Activated CD8-positive, alpha-beta T cell treated with anti-CD3 and anti-CD28 coated beads, Interleukin-2, amount 10 ng/mL, durations not matched to agents 7 days and 5 days (primary cell): ENCODE results near the gene PXMP2. TPM values are rescaled to one million over a fixed set of nuclear protein-coding genes. Genes with fewer than 3 reads are reported as not detected.

ENCODE experiments used
- ATAC-seq: fragments of 150-1000 bp; cut with Tn5 transposase; one replicate; pipeline ENCODE4 v1.10.0; 2021; ENCODE audit warnings: moderate library complexity
- CTCF ChIA-PET: fragments of 350-600 bp; sonication (Branson Sonifier 250); formaldehyde crosslinking; loops from one replicate; lab custom pipeline; 2021; ENCODE audit warnings: antibody characterized with exemption; lab: Charles Lee
- POLR2A ChIA-PET: fragments of 350-600 bp; sonication (Branson Sonifier 250); formaldehyde crosslinking; loops from one replicate; lab custom pipeline; 2021; ENCODE audit warnings: antibody characterized with exemption; lab: Charles Lee
- DNase-seq: peaks from one replicate; pipeline ENCODE4 v3.0.0-alpha.2; 2020
- H3K27ac Mint-ChIP-seq: one replicate; pipeline ENCODE4 v1.8.0; 2021; ENCODE audit warnings: mild to moderate bottlenecking, mixed read lengths
- H3K27me3 Mint-ChIP-seq: one replicate; pipeline ENCODE4 v1.8.0; 2021; ENCODE audit warnings: low read depth, mixed read lengths
- H3K36me3 Mint-ChIP-seq: one replicate; pipeline ENCODE4 v1.8.0; 2021; ENCODE audit warnings: low read depth, mixed read lengths
- H3K4me1 Mint-ChIP-seq: one replicate; pipeline ENCODE4 v1.8.0; 2021; ENCODE audit warnings: low read depth, mixed read lengths
- H3K4me3 Mint-ChIP-seq: one replicate; pipeline ENCODE4 v1.8.0; 2021; ENCODE audit warnings: mild to moderate bottlenecking, mixed read lengths
- H3K9me3 Mint-ChIP-seq: one replicate; pipeline ENCODE4 v1.8.0; 2022; ENCODE audit warnings: mixed read lengths; ENCODE audit not compliant: insufficient read depth
- total RNA-seq, 2 experiments: library from RNA; stranded (reverse); gene quantifications; one replicate each; pipeline ENCODE4 v1.2.3, GENCODE V29; 2021

Gene PXMP2
- total RNA-seq, 2 experiments from 2014 or later, result 38.0 to 40.6 TPM

DNA sequence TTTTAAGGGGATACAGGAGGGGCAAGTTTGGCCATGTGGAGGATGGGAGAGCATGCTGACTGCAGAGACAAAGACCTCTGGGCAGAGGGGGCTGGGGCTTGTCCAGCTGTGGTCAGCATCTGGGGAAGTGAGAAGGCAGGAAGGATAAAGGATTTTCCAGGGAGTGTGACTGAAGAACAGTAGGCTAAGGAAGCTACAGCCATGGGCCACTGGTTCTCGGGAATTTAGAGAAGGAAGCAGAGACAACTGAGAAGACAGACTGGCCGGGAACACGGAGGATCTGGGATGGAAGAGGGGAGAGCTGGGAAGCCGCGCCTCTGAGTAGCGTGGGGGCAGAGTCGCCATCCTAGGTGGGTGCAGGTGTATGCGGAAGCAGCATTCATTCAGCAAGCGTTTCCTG, 16.3 kb downstream of the PXMP2 start:
- POLR2A ChIA-PET, result interaction anchor here (1.1 kb wide), 1 partner anchor 12 kb away, joined by 3 read pairs; no protein-coding TSS in a partner anchor
- peaks cover 2% of the 10 kb centered on the region for H3K4me1 Mint-ChIP-seq
- ATAC-seq (no peak), DNase-seq (no peak)
- no peak overlapping the region for H3K4me3 Mint-ChIP-seq
- no peak overlapping the region for H3K27ac Mint-ChIP-seq
- no peaks in the 10 kb centered on the region for H3K27me3 Mint-ChIP-seq
- H3K9me3 Mint-ChIP-seq, result no peaks in the 10 kb centered on the region
- CTCF ChIA-PET, result no interaction called here
- H3K36me3 Mint-ChIP-seq, result peaks cover 57% of the 10 kb centered on the region

DNA sequence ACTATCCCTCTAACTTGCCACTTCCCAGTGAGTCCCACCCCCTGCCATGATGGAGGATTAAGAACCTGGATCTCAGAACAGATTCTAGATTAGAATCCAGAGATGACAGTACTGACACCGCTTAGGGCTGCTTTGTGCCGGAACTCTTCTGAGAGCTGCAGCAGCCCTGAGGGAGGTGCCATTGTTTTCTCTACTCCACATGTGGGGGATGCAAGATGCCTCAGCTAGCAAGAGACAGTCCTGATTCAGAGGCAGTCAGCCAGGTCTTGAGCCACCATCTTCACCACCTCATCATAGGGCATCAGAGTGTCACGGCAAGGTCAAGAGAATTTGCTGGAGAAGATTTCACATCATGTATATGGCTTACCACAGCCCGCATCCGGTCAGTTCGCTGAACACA, 19.9 kb downstream of the PXMP2 start:
- H3K9me3 Mint-ChIP-seq, result no peaks in the 10 kb centered on the region
- ChIA-PET CTCF (no interaction called here), POLR2A (no interaction called here)
- ATAC-seq (no peak), DNase-seq (no peak)
- H3K27ac Mint-ChIP-seq, result no peak overlapping the region
- no peak overlapping the region for H3K4me3 Mint-ChIP-seq
- no peaks in the 10 kb centered on the region for H3K27me3 Mint-ChIP-seq
- peaks cover 38% of the 10 kb centered on the region for H3K36me3 Mint-ChIP-seq
- peaks cover 11% of the 10 kb centered on the region for H3K4me1 Mint-ChIP-seq

DNA sequence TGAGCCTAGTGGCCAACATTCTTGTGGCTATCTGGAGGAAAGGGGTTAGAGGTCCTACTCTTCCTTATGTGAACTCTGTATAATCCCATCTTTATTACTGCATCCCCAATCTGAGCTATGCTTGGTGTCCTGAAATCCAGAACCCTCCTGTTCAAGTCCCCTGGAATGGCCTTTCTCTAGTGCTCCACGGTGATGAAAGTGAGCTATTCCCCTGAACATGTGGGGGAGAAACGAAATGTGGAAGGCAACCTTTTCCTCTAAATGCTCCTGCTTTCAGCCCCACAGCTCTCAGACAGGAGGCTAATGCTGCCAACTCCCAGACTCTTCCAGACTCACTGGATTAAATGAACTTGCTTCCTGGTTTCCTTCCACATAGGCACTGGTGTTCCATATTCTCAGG, 20.8 kb downstream of the PXMP2 start:
- POLR2A ChIA-PET, result interaction anchor here (0.6 to 0.9 kb wide), 2 partner anchors 23 to 120 kb away, joined by 3 to 4 read pairs; no protein-coding TSS in a partner anchor
- CTCF ChIA-PET, result no interaction called here

DNA sequence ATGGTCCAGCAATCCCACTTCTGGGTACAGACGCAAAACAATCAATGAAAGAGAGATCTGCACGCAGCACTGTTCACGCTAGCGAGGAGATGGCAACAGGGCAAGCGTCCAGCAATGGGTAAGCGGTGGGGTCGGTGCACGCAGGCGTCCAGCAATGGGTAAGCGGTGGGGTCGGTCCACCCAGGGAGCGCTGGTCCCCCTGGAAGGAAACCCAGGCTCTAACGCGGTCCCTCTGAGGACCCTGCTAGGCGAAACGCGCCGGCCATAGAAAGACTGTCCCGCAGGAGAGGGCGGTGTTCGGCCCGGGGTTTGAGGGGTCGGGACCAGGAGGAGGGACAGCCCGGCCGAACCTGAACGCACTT, 22.6 kb downstream of the PXMP2 start:
- no peak for ATAC-seq
- peaks cover 33% of the 10 kb centered on the region for H3K36me3 Mint-ChIP-seq
- ChIA-PET POLR2A (interaction anchor here (0.6 to 1.5 kb wide), 5 partner anchors 11 to 279 kb away, joined by 3 to 6 read pairs (median 3); partner anchors contain the start of gene POLE), CTCF (no interaction called here)
- H3K27me3 Mint-ChIP-seq, result no peaks in the 10 kb centered on the region
- peak overlapping the region; percentile 83 for H3K27ac Mint-ChIP-seq
- peak overlapping the region; percentile 86 for H3K4me3 Mint-ChIP-seq
- no peak for DNase-seq
- H3K4me1 Mint-ChIP-seq, result peaks cover 25% of the 10 kb centered on the region
- no peaks in the 10 kb centered on the region for H3K9me3 Mint-ChIP-seq

More for the DNA sequence above, 20.8 kb downstream of the PXMP2 start:
- Mint-ChIP-seq H3K9me3 (no peaks in the 10 kb centered on the region), H3K4me3 (no peak overlapping the region), H3K27me3 (no peaks in the 10 kb centered on the region), H3K36me3 (peaks cover 36% of the 10 kb centered on the region), H3K27ac (peak overlapping the region; percentile 11), H3K4me1 (peaks cover 16% of the 10 kb centered on the region)
- DNase-seq (no peak), ATAC-seq (no peak)

DNA sequence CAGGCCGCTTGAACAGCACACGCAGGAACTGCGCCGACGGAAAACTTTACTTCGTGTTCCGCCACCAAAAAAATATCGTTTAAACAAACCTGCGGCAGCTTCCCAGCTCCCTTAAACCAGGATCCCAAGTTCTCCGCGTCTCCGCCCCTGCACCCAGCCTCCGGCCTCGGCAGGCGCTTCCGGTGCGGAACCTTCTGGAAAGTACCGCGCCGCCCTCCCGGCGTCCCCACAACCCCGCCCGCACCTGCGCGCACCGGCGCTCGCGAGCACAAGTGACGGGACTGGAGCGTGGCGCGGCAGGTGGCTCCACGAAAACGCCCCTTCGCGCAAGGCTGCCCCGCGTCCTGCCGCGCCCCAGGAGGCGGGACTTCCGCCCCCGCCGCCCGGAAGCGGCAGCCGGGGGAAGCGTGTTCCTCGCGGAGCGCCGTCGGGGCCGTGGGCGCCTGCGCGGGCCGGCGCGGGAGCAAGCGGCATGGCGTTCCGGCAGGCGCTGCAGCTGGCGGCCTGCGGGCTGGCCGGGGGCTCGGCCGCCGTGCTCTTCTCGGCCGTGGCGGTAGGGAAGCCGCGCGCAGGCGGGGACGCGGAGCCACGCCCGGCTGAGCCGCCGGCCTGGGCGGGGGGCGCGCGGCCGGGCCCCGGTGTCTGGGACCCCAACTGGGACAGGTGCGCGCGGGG, 23.2 kb downstream of the PXMP2 start, which contains the start of gene PGAM5:
PGAM5 (plus strand) TSS at position 438 of the 675 bp plus-strand sequence; CDS start at position 473, 35 bp downstream.
- no peaks in the 10 kb centered on the region for H3K27me3 Mint-ChIP-seq
- POLR2A ChIA-PET, result interaction anchor here (0.9 to 1.5 kb wide), 4 partner anchors 12 to 278 kb away, joined by 3 to 6 read pairs (median 4); partner anchors contain the start of gene POLE
- ATAC-seq, result peak; percentile 94
- H3K9me3 Mint-ChIP-seq, result no peaks in the 10 kb centered on the region
- H3K36me3 Mint-ChIP-seq, result peaks cover 32% of the 10 kb centered on the region
- H3K4me3 Mint-ChIP-seq, result peak within 1 kb of the TSS; percentile 86
- DNase-seq, result peak; percentile 92
- H3K4me1 Mint-ChIP-seq, result peaks cover 25% of the 10 kb centered on the region
- CTCF ChIA-PET, result no interaction called here
- peak within 1 kb of the TSS; percentile 83 for H3K27ac Mint-ChIP-seq

DNA sequence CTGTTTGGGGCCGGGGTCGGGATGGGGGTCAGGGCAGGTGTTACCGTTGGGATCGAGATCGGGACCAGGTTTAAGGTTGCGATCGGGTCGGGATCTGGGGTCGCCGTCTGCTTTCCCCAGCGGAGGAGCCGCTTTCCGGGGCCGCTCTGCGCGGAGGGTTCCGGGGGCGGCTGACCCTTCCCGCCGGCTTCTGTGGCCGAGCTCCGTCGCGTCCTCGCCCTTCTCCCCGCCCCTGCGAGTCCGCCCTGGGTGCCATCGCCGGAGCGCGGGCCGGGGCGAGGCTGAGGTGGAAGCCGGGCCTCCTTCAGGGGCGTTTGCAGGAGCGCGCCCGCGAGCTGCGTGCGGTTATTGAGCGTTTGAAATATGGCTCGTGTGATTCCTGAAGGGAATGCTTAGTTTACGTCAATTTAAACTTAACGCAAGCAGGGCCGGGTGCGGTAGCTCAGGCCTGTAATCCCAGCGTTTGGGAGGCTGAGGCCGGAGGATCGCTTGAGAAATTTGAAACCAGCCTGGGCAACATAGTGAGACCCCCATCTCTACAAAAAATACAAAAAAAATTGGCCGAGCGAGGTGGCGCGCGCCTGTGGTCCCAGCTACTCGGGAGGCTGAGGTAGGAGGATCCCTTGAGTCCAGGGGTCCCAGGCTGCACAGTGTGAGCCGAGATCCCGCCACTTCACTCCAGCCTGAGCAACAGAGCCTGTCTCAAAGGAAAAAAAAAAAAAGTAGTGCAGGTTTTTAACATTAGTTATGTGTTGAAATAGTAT, 23.9 kb downstream of the PXMP2 start:
- Mint-ChIP-seq H3K27ac (peak overlapping the region; percentile 70), H3K4me1 (peaks cover 25% of the 10 kb centered on the region), H3K27me3 (no peaks in the 10 kb centered on the region), H3K36me3 (peaks cover 36% of the 10 kb centered on the region), H3K9me3 (no peaks in the 10 kb centered on the region), H3K4me3 (peak overlapping the region; percentile 86)
- ChIA-PET CTCF (no interaction called here), POLR2A (no interaction called here)
- DNase-seq (peak; percentile 39), ATAC-seq (peak; percentile 32)

DNA sequence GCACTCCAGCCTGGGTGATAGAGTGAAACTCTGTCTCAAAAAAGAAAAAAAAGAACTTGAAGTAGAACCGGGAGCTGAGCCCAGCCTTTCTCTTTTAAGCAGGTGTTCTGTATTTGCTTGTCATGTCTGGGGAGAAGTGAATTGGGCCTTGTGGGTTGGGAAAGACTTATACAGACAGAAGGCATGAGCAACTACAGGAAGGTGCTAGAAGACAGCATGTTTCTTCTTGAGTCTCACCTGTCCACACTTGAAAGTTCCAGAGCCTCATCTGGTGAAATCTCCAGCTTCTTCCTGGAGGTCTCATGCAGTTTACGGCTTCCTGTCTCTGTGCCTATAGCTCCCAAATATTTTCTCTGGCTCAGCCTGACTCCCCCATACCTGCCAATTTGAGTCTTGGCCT, 25.7 kb downstream of the PXMP2 start:
- Mint-ChIP-seq H3K27ac (peak overlapping the region; percentile 46), H3K9me3 (no peaks in the 10 kb centered on the region), H3K4me1 (peaks cover 25% of the 10 kb centered on the region), H3K4me3 (no peak overlapping the region), H3K36me3 (peaks cover 37% of the 10 kb centered on the region), H3K27me3 (no peaks in the 10 kb centered on the region)
- DNase-seq, result no peak
- ChIA-PET POLR2A (no interaction called here), CTCF (no interaction called here)
- ATAC-seq, result no peak

DNA sequence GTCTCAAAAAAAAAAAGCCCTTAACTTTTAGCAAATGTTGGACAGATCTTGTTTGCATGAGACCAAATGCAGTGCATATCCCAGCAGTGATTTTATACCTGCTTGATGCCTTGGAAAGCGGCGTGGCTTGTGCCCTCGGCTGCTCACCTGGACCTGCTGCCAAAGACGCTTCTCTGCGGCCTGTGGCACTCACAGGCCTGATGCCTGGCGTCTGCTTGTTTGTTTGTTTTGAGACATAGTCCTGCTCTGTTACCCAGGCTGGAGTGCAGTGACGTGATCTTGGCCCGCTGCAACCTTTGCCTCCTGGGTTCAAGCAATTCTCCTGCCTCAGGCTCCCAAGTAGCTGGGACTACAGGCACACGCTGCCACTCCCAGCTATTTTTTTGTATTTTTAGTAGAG, 28.5 kb downstream of the PXMP2 start:
- ChIA-PET POLR2A (no interaction called here), CTCF (no interaction called here)
- peaks cover 48% of the 10 kb centered on the region for H3K36me3 Mint-ChIP-seq
- no peak overlapping the region for H3K4me3 Mint-ChIP-seq
- no peaks in the 10 kb centered on the region for H3K9me3 Mint-ChIP-seq
- no peak for DNase-seq
- no peaks in the 10 kb centered on the region for H3K27me3 Mint-ChIP-seq
- H3K27ac Mint-ChIP-seq, result no peak overlapping the region
- peaks cover 21% of the 10 kb centered on the region for H3K4me1 Mint-ChIP-seq
- ATAC-seq, result no peak

DNA sequence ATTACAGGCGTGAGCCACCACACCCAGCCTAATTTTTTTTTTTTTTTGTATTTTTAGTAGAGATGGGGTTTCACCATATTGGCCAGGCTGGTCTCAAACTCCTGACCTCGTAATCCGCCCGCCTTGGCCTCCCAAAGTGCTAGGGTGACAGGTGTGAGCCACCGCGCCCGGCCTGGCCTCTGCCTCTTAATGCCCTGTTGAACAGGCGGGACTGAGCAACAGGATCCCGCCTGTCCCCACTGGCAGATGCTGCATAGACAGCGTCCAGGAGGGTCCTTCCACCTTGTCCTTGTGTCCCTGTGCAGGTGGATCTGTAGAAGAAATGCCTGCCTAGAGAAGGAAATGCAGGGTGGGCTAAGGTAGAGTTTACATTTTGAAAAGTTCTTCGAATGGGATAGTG, 29.0 kb downstream of the PXMP2 start:
- Mint-ChIP-seq H3K4me1 (peaks cover 20% of the 10 kb centered on the region), H3K27me3 (no peaks in the 10 kb centered on the region), H3K36me3 (peaks cover 52% of the 10 kb centered on the region), H3K27ac (no peak overlapping the region), H3K4me3 (no peak overlapping the region), H3K9me3 (no peaks in the 10 kb centered on the region)
- ChIA-PET CTCF (no interaction called here), POLR2A (no interaction called here)
- ATAC-seq, result no peak
- no peak for DNase-seq

DNA sequence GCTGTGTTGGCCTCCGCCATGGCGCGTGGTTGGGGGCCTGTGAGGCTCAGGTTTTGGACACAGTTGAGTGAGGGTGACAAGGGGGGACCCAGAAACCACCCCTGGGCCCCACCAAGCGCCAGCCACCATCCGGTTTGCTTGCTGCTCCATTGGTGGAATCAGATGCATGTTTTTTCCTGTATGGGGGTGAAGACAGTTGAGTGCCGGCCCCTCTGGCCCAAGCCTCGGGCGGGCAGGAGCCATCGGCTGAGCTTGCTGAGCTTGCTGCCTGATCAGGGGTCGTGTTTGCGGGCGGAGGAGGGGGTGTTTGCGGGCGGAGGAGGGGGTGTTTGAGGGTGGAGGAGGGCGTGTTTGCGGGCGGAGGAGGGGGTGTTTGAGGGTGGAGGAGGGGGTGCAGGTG, 29.6 kb downstream of the PXMP2 start:
- no peak for DNase-seq
- no peak for ATAC-seq

DNA sequence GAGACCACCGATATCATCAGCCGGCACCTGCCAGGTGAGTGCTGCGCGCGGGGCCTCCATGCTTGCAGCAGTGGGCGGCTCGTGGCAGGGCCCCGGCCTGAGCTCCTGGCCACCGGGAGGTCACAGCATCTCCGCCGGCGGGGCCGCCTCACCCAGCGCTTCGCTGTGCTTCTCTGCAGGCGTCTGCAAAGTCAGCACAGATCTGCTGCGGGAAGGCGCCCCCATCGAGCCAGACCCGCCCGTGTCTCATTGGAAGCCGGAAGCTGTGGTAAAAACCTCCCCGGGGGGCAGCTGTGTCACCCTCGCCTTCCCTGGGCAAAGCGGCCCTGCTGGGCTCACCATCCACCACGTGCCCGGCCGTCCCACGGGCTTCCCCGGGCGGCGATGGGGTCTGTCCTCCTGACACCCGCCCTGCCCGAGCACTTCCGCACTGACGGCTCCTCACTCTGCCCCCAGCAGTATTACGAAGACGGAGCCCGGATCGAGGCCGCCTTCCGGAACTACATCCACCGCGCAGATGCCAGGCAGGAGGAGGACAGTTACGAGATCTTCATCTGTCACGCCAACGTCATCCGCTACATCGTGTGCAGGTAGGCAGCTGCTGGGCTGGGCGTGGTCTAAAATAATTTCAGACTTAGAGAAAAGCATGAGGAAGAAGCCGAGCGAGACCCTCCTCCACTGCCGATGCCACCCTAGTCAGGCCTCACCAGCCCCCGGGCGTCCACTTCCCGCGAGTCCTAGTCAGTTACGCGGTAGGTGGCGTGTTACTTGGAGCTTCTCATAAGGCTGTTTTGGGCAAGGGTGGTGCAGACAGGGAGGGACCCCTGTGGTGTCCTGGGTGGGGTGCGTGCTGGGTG, 30.4 kb downstream of the PXMP2 start:
- Mint-ChIP-seq H3K9me3 (no peaks in the 10 kb centered on the region), H3K27ac (no peak overlapping the region)
- CTCF ChIA-PET, result no interaction called here

More for the DNA sequence above, 29.6 kb downstream of the PXMP2 start:
- H3K36me3 Mint-ChIP-seq, result peaks cover 57% of the 10 kb centered on the region
- no peak overlapping the region for H3K4me3 Mint-ChIP-seq
- POLR2A ChIA-PET, result no interaction called here
- no peaks in the 10 kb centered on the region for H3K27me3 Mint-ChIP-seq
- peaks cover 15% of the 10 kb centered on the region for H3K4me1 Mint-ChIP-seq
- H3K9me3 Mint-ChIP-seq, result no peaks in the 10 kb centered on the region
- H3K27ac Mint-ChIP-seq, result no peak overlapping the region
- CTCF ChIA-PET, result no interaction called here

More for the DNA sequence above, 30.4 kb downstream of the PXMP2 start:
- H3K27me3 Mint-ChIP-seq, result no peaks in the 10 kb centered on the region
- no peak overlapping the region for H3K4me3 Mint-ChIP-seq
- DNase-seq (no peak), ATAC-seq (no peak)
- H3K36me3 Mint-ChIP-seq, result peaks cover 59% of the 10 kb centered on the region
- POLR2A ChIA-PET, result interaction anchor here (0.5 to 1.0 kb wide), 2 partner anchors 24 to 25 kb away, joined by 3 read pairs; no protein-coding TSS in a partner anchor
- peaks cover 12% of the 10 kb centered on the region for H3K4me1 Mint-ChIP-seq
